Ramos (cell line): ENCODE measurements around the gene ATAD3B.
"Not testable (repeated sequence)": the region's sequence is repeated elsewhere in the genome, so short reads cannot be mapped to it uniquely, and the experiment has no call there.

Experiments used
- in situ Hi-C: fragments of 300-500 bp; cut with MboI; formaldehyde crosslinking; loops from one replicate; pipeline ENCODE4 v1.14.3; 2022; ENCODE audit warnings: low sequenced_read_pairs; ENCODE audit not compliant: unreplicated experiment

ATAD3B gene

DNA sequence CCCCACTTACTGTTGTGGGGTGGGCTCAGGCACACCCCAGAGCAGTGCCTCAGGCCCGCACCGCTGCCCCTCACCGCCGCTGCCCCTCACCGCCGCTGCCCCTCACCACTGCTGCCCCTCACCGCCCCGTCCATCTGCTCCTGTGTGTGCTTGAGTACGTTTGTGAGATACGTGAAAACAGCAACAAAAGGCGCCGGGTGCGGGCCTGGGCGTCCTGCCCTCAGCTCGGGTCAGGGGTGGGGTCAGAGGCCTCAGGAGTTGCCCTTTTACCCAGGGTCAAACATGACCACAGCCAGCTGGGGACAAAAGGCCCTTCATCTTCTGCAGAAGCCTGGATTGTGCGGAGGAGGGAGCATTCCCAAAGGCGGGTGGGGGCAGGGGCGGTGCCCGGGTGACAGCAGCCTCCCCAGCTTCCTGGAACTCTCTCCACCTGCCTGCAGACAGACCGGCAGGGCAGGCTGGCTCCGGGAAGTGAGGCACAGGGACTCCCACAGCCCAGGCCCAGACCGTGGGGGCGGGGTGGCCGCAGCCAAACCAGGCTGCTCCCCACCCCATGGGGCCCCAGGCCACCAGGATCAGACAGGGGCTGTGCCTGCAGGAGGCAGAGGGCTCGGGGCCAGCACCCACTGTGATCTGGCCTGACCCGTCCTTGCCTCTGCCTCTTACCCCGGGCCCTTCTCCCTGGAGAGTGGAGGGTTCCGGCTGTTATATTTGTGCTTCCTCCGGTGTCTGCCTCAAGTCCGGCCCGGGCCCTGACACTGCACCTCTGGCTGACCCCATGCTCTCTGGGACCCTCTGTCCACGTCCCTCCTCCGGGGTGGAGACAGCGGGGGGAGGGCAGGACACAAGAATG lies 38.4 kb upstream of the ATAD3B start:
- in situ Hi-C loops: no loop called here

DNA sequence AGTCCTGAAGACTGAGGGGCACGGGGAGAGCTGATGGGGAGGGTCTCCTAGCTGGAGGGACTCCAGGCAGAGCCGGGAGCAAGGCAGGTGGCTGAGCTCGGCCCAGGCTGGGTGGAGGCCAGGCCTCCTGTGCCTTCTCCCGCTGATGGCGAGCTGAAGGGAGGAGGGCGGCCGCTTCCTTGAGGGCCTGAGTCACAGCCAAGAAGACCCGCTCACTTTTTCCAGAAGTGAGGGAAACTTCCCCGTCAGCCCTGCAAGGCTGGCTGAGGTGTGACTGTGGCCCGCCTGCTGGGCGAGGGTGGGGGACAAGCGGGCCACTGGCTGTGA lies 37.8 kb upstream of the ATAD3B start:
- in situ Hi-C loops: no loop called here

DNA sequence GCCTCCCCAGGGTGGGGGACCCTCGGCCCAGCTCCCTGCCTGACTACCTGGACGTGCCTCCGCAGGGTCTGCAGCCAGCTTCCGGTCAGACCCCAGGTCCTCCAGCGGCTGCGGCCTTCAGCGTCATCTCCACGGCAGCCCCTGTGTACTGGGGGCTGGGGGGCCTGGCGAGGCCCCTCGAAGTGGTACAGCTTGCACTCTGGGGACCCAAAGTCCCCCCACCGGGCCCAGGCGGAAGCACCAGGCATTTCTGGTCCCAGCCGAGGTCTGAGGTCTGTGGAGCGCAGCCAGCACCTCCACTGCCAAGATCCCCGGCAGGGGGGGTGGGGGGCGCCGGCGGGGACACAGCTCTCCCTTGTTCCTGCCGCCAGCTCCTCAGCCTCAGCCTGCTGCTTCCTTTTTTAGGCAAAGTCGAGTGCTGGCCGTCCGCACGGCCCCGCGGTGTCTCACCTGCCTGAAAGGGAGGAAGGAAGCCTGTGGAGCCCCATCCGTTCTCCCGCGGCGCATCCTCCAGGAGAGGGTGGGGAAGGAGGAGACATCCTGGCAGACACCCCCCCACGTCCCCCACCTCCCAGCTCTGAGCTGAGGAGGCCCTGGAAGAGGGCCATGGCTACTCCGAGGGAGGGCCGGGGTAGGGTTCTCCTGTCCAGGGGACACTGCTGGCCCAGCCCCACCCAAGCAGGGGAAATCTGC lies 37.3 kb upstream of the ATAD3B start:
- in situ Hi-C loops: no loop called here

DNA sequence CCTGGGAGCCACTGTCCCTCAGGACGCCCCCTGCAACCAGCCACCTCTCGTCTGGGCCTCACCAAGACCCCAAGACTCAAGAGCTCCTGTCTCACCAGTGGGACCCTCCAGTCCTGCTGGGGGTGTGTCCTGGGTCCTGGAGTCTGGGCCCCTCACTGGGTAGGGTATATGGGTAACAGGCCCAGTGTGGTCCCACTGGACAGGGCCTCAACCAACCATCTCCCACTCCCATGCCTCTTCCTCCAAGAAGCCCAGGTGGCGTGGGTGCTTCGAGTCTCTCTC lies 36.8 kb upstream of the ATAD3B start:
- in situ Hi-C loops: no loop called here

DNA sequence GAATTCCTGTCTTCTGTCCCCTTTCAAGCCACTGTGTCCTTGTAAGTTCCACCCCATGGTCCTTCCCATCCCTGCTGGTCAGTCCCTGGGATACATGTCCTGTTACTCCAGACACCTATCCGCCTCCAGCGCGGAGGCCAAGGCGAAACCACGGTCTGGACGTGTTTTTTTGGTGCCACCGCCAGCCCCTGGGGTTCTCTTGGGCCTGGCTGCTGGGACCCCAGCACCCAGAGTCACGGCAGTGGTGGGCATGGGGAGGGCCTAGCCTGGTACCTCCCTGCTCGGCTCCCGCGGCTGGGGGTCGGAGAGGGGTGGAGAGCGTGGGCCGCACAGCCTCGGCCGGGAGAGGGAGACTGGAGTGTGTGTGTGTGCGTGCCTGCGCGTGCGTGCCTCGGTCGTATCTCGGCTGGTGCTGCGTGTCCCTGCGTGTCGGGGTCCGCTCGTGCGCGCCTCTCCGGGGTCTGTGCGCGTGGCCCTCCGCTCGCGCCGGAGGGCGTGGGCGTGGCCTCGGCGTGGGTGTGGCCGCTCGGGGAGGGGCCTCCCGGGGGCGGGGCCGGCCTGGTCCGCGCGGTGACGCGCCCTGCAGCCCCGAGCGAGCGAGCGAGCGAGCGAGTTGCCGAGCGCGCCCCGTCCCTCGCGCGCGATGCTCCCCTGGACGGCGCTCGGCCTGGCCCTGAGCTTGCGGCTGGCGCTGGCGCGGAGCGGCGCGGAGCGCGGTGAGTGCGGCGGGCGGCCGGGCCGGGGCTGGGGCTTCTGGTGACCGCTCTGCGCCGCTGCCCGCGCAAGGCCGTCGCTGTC lies 36.3 kb upstream of the ATAD3B start, which contains the start of gene VWA1:
TSS of gene VWA1 (plus strand) at position 585 of the 798 bp plus-strand sequence. CDS start at position 644, 59 bp downstream.
- in situ Hi-C loops: no loop called here

DNA sequence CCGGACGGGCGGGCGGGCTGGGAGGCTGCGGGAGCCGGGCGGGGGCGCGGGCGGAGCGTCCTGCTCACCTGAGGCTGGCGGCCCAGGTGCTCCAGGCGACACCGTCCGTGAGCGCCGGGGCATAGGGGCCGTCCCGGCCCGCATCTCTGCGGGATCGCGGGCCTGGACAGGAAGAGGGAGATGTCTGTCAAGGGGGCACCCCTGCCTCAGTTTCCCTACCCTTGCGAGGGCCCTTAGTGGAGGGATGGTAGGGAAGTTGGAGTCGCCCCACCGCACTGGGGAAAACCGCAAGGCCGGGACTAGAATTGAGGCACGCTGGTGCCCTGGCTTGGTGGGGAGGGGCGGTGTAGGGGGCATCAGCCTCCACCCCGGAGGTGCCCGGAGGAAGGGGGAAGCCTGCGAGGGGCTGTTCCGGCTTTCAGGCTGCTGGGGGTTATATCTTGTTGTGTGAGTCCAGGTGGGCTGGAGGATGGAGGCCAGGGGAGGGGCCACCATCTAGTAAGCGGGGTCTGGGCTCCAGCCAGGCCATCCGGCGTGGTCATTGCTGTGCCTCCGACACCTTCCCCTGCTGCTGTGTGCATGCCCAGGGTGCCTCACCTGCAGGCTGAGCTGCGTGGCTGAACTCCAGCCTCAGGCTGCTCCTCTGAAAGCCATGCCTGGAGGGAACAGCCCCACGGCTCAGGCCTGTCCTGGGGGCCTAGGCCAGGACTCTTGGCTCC lies 35.5 kb upstream of the ATAD3B start:
- in situ Hi-C loops: no loop called here

DNA sequence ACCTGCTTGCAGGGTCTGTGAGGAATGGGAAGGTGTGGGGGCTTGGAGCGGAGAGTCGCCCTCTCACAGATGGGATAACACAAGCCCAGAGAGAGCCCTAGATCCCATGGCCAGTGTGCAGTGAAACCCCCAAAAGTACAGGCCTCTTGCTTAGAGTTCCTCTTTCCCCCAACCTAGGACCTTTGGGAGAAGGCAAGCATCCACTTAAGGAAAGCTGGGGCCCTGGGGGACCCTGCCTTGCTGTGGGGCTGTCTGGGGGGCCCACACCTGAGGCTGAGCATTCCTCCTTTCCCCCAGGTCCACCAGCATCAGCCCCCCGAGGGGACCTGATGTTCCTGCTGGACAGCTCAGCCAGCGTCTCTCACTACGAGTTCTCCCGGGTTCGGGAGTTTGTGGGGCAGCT lies 34.9 kb upstream of the ATAD3B start:
- in situ Hi-C loops: no loop called here

DNA sequence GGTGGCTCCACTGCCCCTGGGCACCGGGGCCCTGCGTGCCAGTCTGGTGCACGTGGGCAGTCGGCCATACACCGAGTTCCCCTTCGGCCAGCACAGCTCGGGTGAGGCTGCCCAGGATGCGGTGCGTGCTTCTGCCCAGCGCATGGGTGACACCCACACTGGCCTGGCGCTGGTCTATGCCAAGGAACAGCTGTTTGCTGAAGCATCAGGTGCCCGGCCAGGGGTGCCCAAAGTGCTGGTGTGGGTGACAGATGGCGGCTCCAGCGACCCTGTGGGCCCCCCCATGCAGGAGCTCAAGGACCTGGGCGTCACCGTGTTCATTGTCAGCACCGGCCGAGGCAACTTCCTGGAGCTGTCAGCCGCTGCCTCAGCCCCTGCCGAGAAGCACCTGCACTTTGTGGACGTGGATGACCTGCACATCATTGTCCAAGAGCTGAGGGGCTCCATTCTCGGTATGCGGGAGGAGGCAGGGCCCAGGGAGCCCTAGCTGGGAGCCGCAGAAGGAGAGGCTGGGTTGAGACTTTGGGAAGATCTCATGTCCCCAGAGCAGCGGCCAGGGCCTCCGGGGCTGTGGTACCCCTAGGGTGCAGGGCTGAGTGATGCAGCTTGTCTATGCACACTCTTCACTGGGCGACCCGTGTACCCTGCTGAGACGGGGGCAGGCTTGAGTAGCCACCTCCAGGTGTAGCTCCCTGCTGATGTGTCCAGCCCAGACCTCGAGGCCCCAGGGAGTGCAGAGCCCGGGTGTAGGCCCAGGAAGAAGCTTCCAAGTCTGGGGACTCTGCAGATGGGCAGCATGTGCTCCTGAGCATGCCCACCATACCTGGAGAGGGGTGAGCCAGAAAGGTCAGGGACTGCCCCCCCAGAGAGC lies 34.3 kb upstream of the ATAD3B start:
- in situ Hi-C loops: no loop called here

DNA sequence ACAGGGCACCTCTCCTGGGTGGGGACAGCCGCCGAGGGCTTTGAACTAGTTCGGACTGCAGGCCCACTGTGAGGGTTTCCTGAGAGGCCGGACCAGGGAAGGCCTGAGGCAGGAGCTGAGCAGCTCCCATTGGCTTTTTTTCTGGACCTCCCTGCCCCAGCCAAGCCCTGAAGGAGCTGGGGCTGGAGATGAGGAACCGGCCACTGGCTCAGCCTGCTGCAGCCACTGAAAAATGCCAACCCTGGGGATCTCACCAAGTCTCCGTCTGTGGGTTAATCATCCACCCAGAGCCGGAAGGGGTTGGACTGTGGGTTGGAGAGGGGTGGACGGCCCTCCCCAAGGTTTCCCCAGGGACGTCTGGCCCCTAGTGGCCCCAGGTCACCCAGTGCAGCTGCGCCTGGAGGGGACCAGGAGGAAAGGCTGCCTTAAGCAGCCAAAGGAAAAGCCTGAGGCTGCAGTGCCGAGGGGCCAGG lies 33.6 kb upstream of the ATAD3B start:
- in situ Hi-C loops: no loop called here

DNA sequence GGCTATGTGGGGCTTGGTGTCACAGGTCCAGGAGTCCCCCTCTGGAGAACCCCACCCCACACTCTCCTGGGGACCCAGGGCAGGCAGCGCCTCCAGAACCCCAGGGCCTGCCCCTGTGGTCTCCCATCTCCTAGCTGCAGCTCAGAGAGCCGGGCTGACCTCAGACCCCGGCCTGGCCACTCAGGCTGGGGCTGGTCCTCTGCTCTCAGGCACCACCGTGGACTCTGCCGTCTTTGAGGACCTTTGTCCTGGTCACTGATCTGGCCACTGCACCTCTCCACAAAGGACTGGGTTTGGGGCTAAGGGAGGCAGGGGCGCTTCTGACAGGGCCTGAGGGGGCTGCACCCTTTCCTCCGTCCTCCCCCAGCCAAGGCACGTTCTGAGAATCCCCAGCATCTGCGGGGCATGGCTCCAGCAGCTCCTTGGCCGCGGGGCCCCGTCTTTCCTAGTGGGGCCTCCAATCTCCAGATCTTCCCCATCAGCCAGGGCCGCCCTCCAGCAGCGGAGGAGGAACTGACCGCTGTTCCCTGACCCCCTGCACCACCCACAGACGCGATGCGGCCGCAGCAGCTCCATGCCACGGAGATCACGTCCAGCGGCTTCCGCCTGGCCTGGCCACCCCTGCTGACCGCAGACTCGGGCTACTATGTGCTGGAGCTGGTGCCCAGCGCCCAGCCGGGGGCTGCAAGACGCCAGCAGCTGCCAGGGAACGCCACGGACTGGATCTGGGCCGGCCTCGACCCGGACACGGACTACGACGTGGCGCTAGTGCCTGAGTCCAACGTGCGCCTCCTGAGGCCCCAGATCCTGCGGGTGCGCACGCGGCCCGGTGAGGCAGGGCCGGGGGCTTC lies 32.8 kb upstream of the ATAD3B start:
- in situ Hi-C loops: no loop called here

DNA sequence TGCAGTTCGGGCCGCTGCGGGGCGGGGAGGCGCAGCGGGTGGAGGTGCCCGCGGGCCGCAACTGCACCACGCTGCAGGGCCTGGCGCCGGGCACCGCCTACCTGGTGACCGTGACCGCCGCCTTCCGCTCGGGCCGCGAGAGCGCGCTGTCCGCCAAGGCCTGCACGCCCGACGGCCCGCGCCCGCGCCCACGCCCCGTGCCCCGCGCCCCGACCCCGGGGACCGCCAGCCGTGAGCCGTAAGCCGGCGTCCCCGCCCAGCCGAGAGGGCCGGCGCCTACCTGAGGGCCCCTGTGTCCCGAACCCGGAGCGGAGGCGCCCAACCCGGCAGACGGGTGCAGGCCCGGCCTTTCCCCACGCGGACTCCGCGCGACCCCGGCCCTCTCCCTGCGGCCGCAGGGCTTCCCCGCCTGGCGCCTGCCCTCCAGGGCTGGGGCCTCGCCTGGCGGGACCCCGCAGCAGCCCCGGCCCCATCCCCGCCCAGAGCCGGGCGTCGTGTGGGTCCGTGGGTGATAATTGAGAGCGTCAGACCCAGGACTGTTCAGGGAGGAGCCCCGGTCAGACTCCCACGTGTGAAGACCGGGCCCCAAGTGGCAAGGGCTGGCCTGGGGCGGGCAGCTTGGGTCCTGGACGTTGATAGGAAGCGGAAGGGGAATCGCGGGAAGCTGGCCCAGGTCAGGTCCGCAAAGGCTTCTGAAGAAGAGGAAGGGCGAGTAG lies 31.9 kb upstream of the ATAD3B start:
- in situ Hi-C loops: no loop called here

DNA sequence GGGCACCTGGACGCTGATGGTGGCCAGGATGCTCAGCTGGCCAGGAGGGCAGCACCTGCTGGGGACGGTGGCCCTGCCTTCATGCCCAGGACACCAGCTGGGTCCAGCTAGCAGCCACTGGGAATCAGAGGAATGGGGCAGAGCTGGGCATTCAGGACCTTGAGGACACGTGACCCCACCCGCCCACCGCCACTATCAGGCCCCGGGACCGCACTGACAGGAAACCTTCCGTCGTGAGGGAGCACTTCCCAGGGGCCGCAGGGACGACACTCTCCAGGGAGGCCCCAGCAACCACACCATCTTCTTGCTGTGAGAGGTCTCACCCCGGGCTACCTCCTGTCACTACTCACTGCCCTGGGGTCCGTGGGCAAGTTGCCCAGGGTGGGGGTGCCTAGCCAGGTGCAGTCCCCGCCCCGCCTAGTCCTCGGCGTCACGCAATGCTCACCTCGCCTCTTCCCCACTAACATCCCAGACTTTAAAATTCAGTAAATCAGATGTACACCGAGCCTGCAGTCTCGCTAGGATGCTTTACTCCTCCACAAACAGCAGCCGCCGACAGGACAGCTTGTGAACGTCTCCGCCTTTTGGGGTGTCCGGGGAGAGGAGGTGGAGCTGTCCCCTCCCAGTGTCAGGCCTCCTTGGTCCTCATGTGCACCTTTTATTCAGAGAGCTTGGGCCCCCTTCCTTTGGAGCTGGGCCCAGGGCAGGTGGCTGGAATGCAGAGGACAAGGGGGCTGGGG lies 31.1 kb upstream of the ATAD3B start:
- in situ Hi-C loops: no loop called here

DNA sequence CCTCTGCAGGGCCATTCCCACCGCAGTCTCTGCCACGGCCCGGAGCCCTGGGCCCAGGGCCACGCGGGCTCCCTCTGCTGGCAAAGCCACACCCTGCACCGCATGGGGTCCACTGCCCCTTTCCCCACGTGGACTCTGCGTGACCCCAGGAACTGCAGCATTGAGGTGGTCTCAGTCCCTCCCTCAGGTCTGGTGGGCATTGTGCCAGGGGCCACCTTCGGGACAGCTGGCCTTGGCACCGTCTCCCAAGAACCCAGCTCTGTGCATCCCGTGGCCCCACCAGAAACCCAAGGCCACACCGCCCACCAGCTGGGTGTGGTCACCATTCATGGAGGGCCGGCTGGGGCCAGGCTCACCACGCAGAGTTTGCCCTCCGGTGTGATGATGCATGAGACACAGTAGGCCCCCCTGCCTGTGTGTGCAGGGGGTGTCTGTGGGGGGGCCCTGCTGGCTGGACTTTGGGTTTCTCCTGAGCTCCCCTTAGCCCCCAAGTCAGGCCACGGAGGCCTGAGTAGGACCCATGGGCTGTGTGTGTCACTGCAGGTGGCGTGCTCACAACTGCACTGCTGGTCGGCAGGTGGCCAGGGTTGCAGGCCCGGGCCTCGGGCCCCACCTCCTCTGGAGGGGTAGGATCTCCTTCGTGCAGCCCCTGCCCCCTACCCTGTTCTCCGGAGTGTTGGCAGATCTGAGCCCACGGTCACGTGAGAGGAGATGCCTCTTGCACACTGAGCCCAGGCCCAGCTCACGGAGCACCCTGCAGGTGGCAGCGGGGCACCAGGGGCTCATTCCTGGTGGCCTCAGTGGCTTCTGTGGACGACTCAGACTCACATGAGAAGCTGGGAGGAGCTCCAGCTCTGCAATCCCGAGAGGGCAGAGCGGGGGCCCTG lies 30.3 kb upstream of the ATAD3B start:
- in situ Hi-C loops: no loop called here

DNA sequence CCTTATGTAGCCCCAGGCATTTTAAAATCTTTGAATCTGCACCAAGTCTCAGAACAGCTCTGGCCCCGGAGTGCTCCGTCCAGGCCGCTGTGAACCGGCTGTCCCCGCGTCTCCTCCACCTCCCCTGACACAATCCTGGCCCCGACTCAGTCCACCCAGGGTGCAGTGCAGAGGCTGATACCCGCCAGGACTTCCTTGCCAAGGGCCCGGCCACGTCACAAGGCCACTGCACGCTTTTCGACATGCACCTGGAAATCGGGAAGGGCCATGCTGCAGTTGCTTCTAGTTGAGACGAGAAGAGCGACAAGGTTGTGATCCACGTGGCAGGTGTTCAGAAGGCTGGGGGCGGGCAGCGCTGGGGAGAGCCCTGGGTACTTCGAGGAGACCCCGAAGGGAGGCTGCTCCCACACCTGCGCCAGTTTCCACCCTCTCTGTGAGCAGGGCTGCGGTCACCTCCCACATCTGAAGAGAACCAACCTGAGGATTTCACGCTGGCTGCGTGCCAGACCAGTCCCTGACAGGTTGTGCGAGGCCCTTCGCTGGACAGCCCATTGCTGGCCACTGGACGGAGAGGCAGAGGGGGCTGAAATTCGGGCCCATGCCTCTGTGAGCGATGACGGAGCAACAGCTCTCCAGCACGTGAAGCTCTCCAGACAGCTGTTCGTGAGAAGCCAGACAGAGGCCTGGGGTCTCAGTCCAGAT lies 29.3 kb upstream of the ATAD3B start:
- in situ Hi-C loops: no loop called here

DNA sequence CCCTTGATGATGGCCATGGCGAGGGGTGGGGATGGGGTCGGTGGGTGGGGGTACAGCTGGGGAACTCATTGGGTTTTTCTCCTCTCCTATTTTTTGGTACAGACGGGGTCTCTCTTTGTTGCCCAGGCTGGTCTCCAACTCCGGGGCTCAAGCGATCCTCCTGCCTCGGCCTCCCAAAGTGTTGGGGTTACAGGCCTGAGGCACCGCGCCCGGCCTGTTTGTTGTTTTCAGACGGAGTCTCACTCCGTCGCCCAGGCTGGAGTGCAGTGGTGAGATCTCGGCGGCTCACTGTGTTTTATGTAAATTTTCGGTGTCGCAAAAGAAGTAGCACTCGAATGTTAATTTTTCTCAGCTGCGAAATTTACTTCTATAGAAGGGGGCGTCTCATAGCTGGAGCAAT lies 24.9 kb upstream of the ATAD3B start:
- in situ Hi-C loops: not testable (repeated sequence)
